Activated T-helper 9 cell treated with anti-CD3 and anti-CD28 coated beads, Interleukin-2, amount 50 U/mL, for 16 hours (primary cell): ENCODE data around the gene IFNA7.
"Not testable (repeated sequence)": the region's sequence is repeated elsewhere in the genome, so short reads cannot be mapped to it uniquely, and the experiment has no call there.

Source experiments
- DNase-seq: peaks from one replicate; pipeline ENCODE4 v3.0.0-alpha.2; 2020; ENCODE audit warnings: low read depth

The IFNA7 gene

DNA sequence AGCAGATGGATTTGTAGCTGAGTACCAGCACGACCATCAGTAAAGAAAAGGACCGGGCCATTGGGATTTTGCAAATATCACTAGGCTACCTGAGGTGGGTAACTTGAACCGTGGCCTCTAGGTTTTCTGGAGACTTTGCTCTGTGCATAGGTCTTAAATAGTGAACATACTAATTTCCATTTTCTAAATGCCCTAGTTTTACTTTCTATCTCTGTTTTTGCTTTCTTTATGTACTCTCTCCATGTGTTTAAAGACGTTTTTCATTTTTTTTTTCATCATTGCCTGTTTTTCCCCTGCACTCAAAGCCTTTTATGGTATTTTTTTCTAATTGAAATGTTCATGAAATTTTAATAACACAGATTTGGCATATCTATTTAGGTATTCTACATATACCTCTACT, at the start of gene IFNA7:
Gene IFNA7 (minus strand): TSS at position 101 of the 400 bp plus-strand sequence. CDS start 40 bp downstream, at position 61.
- DNase-seq, result not testable (repeated sequence)

DNA sequence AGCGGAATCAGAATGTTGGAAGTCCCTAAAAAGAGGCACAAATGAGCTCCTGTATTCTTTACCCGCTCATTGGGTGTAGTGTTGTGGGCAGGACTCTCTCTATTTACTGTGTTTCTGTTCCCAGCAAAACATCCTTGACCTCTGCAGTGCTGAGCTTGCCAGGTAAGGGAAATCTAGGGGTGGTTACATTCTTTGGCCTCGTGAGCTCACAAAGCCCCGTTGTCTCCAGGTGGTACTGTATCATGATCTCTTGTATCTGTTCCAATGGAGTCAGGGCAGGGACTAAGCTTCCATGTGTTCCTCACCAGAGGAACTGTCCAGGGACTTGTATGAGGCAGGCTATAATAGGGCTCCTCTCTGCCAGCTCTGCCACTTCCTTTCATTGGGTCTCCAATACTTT, 49.6 kb upstream of the IFNA7 start:
- DNase-seq, result no peak

DNA sequence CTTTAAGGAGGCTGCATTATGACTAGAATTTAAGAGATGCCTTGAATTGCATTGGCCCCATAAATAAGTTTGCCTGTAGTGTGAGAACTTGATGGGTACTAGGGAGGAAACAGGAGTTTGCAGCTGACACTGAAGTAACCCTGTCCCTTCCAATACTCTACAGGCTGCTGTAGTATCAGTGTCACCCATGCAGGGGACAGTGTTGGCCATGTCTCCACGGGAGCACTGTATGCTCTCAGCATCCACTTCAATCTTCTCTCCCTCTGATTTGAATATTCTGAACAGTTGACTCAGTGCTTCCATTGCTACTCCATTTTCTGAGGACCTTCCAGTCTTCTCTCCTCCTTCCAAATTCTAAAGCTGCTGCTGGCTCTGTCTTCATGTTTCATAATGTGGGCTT, 49.2 kb upstream of the IFNA7 start:
- DNase-seq, result no peak

DNA sequence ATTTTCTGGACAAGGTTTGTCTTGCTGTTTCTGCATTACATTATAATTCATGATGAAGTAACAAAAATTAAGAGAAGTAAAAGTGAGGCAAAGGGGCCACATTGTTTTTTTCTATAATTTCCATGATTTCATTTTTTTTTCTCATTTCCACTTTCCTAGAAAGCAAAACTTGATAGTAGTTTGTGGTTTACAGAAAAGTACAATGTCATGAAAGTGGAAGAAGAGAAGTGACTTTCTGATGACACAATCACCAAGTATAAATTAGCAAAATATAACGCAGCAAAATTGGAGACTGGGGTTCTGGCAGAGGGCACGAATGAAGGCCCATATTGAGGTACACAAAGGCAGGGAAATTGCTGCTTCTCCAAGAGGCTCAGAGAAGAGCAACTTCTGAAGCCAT, 42.8 kb upstream of the IFNA7 start:
- no peak for DNase-seq

DNA sequence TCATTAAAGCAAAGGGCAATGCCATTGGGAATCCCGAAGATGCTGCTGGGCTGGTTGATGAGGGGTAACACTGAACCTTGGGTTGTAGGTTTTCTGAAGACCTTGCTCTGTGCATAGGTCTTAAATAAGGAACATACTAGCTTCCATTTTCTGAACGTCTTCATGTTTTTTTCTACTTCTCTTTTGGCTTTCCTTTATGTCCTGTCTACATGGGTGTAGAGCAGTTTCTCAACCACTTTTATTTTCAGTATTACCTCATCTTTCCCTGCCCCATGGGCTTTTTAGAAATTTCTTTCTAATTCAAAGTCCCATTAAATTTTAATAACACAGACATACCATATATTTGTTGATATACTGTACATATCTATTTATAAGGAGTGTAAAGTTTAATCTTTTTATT, 37.9 kb upstream of the IFNA7 start, which contains the start of gene IFNA14:
Gene IFNA14 (minus strand): TSS at position 95 of the 400 bp plus-strand sequence. CDS start 70 bp downstream, at position 25.
- no peak for DNase-seq

DNA sequence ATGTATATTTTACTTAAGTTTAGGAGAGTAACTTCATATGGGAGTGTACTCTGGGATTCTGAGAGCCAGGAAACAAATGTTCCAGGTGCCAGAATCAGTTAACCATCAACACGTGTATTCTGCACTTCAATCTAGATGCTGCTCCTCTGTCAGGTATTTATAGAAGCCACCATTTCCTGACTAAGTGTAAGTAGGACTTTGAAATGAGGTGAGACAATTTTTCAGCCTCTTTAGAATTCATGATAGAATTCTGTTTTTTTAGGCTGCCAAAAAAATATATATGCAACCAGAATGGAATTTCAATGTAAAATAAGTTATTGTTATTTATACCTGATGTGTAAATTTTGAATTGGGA, 34.3 kb upstream of the IFNA7 start:
- DNase-seq, result not testable (repeated sequence)

DNA sequence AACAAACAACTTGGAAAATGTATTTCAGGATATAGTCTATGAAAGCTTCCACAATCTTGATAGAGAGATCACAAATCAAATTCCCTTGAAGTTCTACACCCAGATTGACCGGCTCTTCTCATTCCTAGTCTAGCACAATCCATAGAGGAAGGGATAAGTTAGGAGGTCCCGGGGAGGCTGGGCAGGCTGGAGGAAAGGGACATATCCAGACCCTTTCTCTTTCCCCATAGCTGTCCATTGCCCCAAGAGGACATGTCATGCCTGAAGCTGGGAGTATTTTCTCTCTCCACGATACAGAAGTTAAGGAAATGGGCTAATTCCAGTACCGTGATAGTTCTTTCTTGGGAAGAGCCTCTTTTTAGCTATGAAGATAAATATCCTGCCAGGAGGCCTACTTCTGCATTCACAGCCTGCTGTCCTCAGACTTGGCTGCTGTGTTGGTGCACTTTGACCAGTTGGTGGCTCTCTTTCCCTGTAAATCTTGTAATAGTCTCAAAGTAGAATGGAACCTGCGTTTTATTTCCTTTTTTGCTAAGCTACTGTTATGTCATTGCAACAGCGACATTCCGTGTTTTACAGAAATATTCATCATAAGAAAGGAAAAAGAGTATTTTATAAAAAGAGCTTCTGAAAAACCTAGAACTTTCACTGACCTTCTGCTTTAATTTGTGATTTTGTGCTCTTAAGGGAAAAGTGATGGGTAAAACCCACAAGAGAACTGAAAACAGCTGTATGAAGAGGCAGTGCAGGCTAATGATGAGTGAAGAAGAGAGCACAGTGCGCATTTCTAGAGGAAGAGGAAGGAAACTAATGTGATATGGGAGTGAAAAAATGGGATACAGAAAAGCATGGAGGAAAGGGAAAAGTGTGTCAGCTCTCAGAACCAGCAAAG, 33.7 kb upstream of the IFNA7 start:
- DNase-seq, result not testable (repeated sequence)

DNA sequence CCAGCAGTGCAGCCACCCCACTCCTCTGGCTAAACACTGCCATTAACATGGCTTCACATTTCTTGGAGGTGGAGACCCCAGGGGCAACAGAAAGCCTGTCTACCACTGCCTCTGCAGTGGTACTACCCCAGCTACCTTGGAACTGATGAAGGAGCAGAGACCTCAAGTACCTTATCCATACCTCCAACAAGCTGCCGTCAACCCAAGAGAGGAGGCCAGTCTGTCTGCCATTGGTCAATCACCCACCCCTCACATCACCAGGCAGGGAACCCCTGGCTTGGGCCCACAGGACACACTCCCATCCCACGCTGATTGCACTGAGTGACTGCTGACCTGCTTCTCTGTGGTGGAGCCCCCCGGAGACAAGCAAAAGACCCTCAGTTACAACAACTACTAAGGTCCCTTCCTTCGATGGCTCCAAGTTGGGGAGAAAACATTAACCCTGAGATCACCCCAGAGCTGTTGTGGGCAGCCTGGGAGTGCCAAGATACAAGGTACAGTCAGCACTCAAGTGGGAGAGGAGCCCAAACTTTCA, 32.2 kb upstream of the IFNA7 start:
- DNase-seq, result no peak

DNA sequence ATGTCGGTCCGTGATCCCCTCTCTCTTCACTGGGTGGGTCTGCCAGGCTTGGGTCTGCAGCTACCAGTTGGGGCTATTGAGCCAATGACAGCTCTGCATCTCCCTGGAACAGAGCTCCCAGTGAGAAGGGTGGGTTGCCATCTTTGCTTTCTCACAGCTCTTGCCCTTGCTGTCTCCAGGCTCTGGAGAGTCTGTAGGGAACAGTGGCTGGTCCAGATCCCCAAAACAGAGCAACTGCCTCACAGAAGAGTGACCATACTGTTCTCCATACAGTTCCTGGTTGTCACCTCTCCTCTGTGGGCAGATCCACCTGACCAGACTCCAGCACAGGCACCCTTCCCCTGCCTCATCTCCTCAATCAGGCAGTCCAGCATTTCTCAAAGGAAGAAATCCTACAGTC, 31.3 kb upstream of the IFNA7 start:
- no peak for DNase-seq

DNA sequence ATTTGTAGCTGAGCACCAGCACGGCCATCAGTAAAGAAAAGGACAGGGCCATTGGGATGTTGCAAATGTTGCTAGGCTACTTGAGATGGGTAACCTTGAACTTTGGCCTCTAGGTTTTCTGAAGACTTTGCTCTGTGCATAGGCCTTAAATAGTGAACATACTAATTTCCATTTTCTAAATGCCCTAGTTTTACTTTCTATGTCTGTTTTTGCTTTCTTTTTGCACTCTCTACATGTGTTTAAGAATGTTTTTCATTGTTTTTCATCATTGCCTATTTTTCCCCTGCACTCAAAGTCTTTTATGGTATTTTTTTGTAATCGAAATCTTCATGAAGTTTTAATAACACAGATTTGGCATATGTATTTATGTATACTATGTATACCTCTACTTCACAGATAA, 26.1 kb upstream of the IFNA7 start, which contains the start of gene IFNA17:
Gene IFNA17 (minus strand): TSS at position 101 of the 400 bp plus-strand sequence. CDS start 49 bp downstream, at position 52.
- DNase-seq, result no peak

DNA sequence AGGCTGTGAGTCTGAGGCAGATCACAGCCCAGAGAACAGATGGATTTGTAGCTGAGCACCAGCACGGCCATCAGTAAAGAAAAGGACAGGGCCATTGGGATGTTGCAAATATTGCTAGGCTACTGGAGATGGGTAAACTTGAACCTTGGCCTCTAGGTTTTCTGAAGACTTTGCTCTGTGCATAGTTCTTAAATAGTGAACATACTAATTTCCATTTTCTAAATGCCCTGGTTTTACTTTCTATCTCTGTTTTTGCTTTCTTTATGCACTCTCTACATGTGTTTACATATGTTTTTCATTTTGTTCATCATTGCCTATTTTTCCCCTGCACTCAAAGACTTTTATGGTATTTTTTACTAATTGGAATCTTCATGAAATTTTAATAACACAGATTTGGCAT, 15.2 kb upstream of the IFNA7 start, which contains the start of gene IFNA16:
Gene IFNA16 (minus strand): TSS at position 101 of the 400 bp plus-strand sequence. CDS start 6 bp downstream, at position 95.
- DNase-seq, result not testable (repeated sequence)

DNA sequence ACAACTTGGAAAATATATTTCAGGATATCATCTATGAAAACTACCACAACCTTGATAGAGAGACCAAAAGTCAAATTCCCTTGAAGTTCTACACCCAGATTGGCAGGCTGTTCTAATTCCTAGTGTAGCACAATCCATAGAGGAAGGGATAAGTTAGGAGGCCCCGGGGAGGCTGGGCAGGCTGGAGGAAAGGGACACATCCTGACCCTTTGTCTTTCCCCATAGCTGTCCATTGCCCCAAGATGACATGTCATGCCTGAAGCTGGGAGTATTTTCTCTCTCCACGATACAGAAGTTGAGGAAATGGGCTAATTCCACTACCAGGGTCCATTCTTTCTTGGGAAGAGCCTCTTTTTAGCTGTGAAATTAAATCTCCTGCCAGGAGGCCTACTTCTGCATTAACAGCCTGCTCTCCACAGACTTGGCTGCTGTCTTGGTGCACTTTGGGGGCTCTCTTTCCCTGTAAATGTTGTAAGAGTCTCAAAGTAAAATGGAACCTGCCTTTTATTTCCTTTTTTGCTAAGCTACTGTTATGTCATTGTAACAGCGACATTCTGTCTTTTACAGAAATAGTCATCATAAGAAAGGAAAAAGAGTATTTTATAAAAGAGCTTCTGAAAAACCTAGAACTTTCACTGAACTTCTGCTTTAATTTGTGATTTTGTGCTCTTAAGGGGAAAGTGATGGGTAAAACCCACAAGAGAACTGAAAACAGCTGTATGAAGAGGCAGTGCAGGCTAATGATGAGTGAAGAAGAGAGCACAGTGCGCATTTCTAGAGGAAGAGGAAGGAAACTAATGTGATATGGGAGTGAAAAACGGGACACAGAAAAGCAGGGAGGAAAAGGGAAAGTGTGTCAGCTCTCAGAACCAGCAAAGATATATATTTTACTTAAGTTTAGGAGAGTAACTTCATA, 11.7 kb upstream of the IFNA7 start:
- not testable (repeated sequence) for DNase-seq

DNA sequence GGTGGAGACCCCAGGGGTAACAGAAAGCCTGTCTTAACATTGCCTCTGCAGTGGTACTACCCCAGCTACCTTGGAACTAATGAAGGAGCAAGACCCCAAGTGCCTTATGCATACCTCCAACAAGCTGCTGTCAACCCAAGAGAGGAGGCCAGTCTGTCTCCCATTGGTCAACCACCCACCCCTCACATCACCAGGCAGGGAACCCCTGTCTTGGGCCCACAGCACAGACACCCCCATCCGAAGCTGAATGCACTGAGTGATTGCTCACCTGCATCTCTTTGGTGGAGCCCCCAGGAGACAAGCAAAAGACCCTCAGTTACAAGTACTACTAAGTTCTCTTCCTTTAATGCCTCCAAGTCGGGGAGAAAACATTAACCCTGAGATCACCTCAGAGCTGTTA, 10.2 kb upstream of the IFNA7 start:
- not testable (repeated sequence) for DNase-seq

DNA sequence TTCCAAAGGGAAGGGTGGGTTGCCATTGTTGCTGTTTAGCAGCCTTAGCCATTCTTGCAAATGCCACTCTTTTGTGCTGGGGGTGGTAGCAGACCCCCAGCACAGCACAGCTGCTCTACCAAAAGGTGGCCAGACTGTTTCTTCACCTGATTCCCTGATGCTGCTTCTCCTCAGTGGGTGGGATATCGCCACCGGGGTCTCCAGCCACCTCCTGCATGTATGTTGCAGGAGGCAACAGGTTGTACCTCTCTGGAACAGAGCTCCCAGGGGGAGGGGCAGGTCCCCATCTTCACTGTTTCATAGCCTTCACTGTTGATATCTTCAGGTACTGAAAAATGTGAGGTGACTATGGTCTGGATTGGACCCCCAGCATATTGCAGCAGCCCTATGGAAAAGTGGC, 8.8 kb upstream of the IFNA7 start:
- DNase-seq, result not testable (repeated sequence)

DNA sequence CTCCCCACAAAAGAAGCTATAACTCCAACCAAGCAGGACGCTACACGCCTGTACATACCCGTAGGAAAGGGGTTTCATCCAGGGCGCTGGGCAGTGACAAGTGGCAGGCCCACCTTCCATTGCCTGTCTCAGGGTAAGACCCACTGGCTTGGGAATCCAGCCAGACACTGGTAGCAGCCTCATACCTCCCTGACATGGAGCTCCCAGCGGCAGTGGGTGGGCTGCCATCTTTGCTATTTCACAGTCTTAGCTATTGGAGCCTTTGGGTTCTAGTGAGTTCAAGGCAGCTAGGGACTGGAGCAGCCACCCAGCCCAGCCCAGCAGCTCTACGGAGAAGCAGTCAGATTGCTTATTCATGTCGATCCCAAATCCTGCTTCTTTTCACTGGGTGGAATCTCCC, 8.3 kb upstream of the IFNA7 start:
- DNase-seq, result no peak

DNA sequence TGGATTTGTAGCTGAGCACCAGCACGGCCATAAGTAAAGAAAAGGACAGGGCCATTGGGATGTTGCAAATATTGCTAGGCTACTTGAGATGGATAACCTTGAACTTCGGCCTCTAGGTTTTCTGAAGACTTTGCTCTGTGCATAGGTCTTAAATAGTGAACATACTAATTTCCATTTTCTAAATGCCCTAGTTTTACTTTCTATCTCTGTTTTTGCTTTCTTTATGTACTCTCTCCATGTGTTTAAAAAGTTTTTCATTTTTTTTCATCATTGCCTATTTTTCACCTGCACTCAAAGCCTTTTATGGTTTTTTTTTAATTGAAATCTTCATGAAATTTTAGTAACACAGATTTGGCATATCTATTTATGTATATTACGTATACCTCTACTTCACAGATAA, 5.0 kb upstream of the IFNA7 start, which contains the start of gene IFNA10:
Gene IFNA10 (minus strand): TSS at position 101 of the 400 bp plus-strand sequence. CDS start 46 bp downstream, at position 55.
- not testable (repeated sequence) for DNase-seq

DNA sequence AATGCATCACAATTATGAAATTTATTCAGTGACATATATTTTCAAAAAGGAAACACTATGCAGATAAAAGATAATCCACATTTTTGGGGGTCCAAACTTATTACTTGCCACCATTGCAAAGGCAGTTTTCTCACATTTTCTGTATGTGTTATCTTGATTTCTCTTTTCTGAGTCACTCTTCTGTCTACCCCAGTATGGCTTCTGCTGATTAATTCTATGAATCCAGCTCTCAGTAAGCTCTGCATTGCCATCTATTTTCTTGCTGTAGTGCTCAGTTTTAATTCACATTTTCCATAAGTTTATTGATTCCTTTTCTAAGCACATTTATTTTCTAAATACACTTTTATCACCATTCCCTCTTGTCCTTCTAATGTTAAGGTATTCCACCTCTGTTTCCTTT, 3.2 kb upstream of the IFNA7 start:
- no peak for DNase-seq

DNA sequence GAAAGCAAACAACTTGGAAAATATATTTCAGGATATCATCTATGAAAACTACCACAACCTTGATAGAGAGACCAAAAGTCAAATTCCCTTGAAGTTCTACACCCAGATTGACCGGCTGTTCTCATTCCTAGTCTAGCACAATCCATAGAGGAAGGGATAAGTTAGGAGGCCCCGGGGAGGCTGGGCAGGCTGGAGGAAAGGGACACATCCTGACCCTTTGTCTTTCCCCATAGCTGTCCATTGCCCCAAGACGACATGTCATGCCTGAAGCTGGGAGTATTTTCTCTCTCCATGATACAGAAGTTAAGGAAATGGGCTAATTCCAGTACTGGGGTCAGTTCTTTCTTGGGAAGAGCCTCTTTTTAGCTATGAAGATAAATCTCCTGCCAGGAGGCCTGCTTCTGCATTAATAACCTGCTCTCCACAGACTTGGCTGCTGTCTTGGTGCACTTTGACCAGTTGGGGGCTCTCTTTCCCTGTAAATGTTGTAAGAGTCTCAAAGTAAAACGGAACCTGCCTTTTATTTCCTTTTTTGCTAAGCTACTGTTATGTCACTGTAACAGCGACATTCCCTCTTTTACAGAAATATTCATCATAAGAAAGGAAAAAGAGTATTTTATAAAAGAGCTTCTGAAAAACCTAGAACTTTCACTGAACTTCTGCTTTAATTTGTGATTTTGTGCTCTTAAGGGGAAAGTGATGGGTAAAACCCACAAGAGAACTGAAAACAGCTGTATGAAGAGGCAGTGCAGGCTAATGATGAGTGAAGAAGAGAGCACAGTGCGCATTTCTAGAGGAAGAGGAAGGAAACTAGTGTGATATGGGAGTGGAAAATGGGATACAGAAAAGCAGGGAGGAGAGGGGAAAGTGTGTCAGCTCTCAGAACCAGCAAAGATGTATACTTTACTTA, 6.9 kb downstream of the IFNA7 start:
- DNase-seq, result not testable (repeated sequence)

DNA sequence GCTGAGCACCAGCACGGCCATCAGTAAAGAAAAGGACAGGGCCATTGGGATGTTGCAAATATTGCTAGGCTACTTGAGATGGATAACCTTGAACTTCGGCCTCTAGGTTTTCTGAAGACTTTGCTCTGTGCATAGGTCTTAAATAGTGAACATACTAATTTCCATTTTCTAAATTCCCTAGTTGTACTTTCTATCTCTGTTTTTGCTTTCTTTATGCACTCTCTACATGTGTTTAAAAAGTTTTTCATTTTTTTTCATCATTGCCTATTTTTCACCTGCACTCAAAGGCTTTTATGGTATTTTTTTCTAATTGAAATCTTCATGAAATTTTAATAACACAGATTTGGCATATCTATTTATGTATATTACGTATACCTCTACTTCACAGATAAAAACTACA, 14.5 kb downstream of the IFNA7 start, which contains the start of gene IFNA4:
Gene IFNA4 (minus strand): TSS at position 101 of the 400 bp plus-strand sequence. CDS start 56 bp downstream, at position 45.
- DNase-seq, result not testable (repeated sequence)
